OCI-LY7 (cell line): ENCODE measurements around the gene PAX3. TPM values are rescaled to one million over a fixed set of nuclear protein-coding genes. Genes with fewer than 3 reads are reported as not detected.

ENCODE experiments used
- BruUV-seq: library from RNA; stranded (reverse); fragments of 400-500 nt; replicated peaks from 2 replicates; lab custom pipeline; 2021; lab: Mats Ljungman, UMichigan
- CTCF ChIA-PET: fragments of 300-600 bp; sonication (Branson Sonifier 250); formaldehyde crosslinking; loops from one replicate; lab custom pipeline; 2022; ENCODE audit warnings: antibody characterized with exemption; ENCODE audit not compliant: unreplicated experiment; lab: Charles Lee
- POLR2A ChIA-PET: fragments of 300-600 bp; sonication (Branson Sonifier 250); formaldehyde crosslinking; loops from one replicate; lab custom pipeline; 2022; ENCODE audit warnings: antibody characterized with exemption; lab: Charles Lee
- DNase-seq: peaks from one replicate; pipeline ENCODE4 v3.0.0-alpha.2; 2015; ENCODE audit warnings: low spot score
- H2AFZ ChIP-seq: fragments of 200-600 bp; sonication (generic), shearing (Covaris generic); 2 replicates; pipeline ENCODE4 v1.6.1; 2014; ENCODE audit warnings: mild to moderate bottlenecking, antibody characterized with exemption, low read length, moderate library complexity
- H3K27ac ChIP-seq: fragments of 200-600 bp; sonication (generic); 2 replicates; pipeline ENCODE4 v1.5.1; 2014; ENCODE audit warnings: mixed run types, low read depth, mild to moderate bottlenecking, moderate library complexity, low read length, inconsistent platforms; ENCODE audit not compliant: poor library complexity, severe bottlenecking
- H3K36me3 ChIP-seq: fragments of 200-600 bp; sonication (generic); 2 replicates; pipeline ENCODE4 v1.6.1; 2014; ENCODE audit warnings: mild to moderate bottlenecking, antibody characterized with exemption, low read length, moderate library complexity, mixed read lengths; ENCODE audit not compliant: insufficient read depth
- H3K4me1 ChIP-seq: fragments of 200-600 bp; sonication (generic); 2 replicates; pipeline ENCODE4 v1.5.1; 2014; ENCODE audit warnings: mild to moderate bottlenecking, low read length; ENCODE audit not compliant: insufficient read depth, poor library complexity, severe bottlenecking
- H3K4me2 ChIP-seq: fragments of 200-600 bp; sonication (generic); 2 replicates; pipeline ENCODE4 v1.6.1; 2014; ENCODE audit warnings: mild to moderate bottlenecking, low read length
- H3K4me3 ChIP-seq: fragments of 200-600 bp; sonication (generic); 2 replicates; pipeline ENCODE4 v1.5.1; 2014; ENCODE audit warnings: mild to moderate bottlenecking, low read depth, low read length; ENCODE audit not compliant: poor library complexity, severe bottlenecking
- H3K79me2 ChIP-seq: fragments of 200-600 bp; sonication (generic); 2 replicates; pipeline ENCODE4 v1.6.1; 2016; ENCODE audit warnings: low read depth, mild to moderate bottlenecking, low read length, moderate library complexity, mixed read lengths; ENCODE audit not compliant: insufficient read depth
- H3K9me2 ChIP-seq: fragments of 200-600 bp; sonication (generic); 2 replicates; pipeline ENCODE4 v1.6.1; 2016; ENCODE audit warnings: mild to moderate bottlenecking, low read length, mixed read lengths; ENCODE audit not compliant: insufficient read depth
- H3K9me3 ChIP-seq: fragments of 200-600 bp; sonication (generic); 2 replicates; pipeline ENCODE4 v1.6.1; 2014; ENCODE audit warnings: mild to moderate bottlenecking, mixed run types, low read length, mixed read lengths
- H4K20me1 ChIP-seq: fragments of 200-600 bp; sonication (generic); 2 replicates; pipeline ENCODE4 v1.6.1; 2014; ENCODE audit warnings: mild to moderate bottlenecking, antibody characterized with exemption, low read length, moderate library complexity, mixed read lengths; ENCODE audit not compliant: insufficient read depth
- CTCF ChIP-seq: fragments of 200-600 bp; sonication (generic); conservative IDR thresholded peaks from 2 replicates; pipeline ENCODE4 v1.5.1; 2014; ENCODE audit warnings: mild to moderate bottlenecking, antibody characterized with exemption, low read length, moderate library complexity, mixed read lengths
- EZH2phosphoT487 ChIP-seq: fragments of 200-600 bp; sonication (generic); IDR thresholded peaks from 2 replicates; pipeline ENCODE4 v1.6.1; 2018; ENCODE audit warnings: low read depth, borderline replicate concordance, mild to moderate bottlenecking, mixed run types, antibody characterized with exemption, low read length, moderate library complexity, mixed read lengths
- intact Hi-C: fragments of 100-400 bp; cut with micrococcal nuclease; formaldehyde crosslinking; loops from one replicate; pipeline ENCODE4 v1.10.0; 2022; ENCODE audit not compliant: unreplicated experiment
- total RNA-seq, 2 experiments: library from RNA; depleted of rRNA in 1 of 2; stranded (reverse); fragments of >200 nt in 1 of 2; shearing (Covaris generic) in 1 of 2; gene quantifications; 2 replicates each; pipeline ENCODE4 v1.2.3, GENCODE V29; 2014 to 2022

The PAX3 gene
- total RNA-seq, 2 experiments from 2014 or later = not detected

- no peaks in the 10 kb centered on the region for H3K9me3 ChIP-seq
- intact Hi-C loops = no loop called here
- CTCF ChIA-PET = no interaction called here
- no peaks in the 10 kb centered on the region for H3K36me3 ChIP-seq
- no peaks in the 10 kb centered on the region for H3K79me2 ChIP-seq
- POLR2A ChIA-PET = interaction anchor here (0.5 to 0.6 kb wide), 2 partner anchors 11 to 16 kb away, joined by 3 read pairs; no protein-coding TSS in a partner anchor
- H2AFZ ChIP-seq = no peak overlapping the region
- H3K4me1 ChIP-seq = no peaks in the 10 kb centered on the region
- DNase-seq = no peak
- H3K27ac ChIP-seq = no peak overlapping the region
- H3K4me2 ChIP-seq = no peak overlapping the region
- TF ChIP-seq EZH2phosphoT487 (no peak), CTCF (no peak)
- H4K20me1 ChIP-seq = no peaks in the 10 kb centered on the region
- no TSS peak for BruUV-seq
- no peak overlapping the region for H3K4me3 ChIP-seq
- H3K9me2 ChIP-seq = no peaks in the 10 kb centered on the region
Measured at GRCh38 chr2:222281506-222281905, 17.3 kb downstream of the PAX3 start.

GRCh38 chr2:222280795-222281194 lies 18.0 kb downstream of the PAX3 start:
- DNase-seq = no peak
- Histone ChIP-seq H3K36me3 (no peaks in the 10 kb centered on the region), H3K9me3 (no peaks in the 10 kb centered on the region), H3K79me2 (no peaks in the 10 kb centered on the region), H3K4me1 (no peaks in the 10 kb centered on the region), H3K27ac (no peak overlapping the region), H3K4me2 (no peak overlapping the region), H2AFZ (no peak overlapping the region), H4K20me1 (no peaks in the 10 kb centered on the region), H3K9me2 (no peaks in the 10 kb centered on the region), H3K4me3 (no peak overlapping the region)
- BruUV-seq = no TSS peak
- TF ChIP-seq CTCF (no peak), EZH2phosphoT487 (no peak)
- ChIA-PET POLR2A (no interaction called here), CTCF (no interaction called here)
- intact Hi-C loops = no loop called here

- Histone ChIP-seq H2AFZ (no peak overlapping the region), H3K36me3 (no peaks in the 10 kb centered on the region), H3K9me2 (no peaks in the 10 kb centered on the region), H3K9me3 (no peaks in the 10 kb centered on the region), H3K4me2 (no peak overlapping the region), H3K4me3 (no peak overlapping the region), H3K4me1 (no peaks in the 10 kb centered on the region), H4K20me1 (no peaks in the 10 kb centered on the region), H3K27ac (no peak overlapping the region), H3K79me2 (no peaks in the 10 kb centered on the region)
- CTCF ChIA-PET = no interaction called here
- TF ChIP-seq EZH2phosphoT487 (no peak), CTCF (no peak)
- BruUV-seq = no TSS peak
- POLR2A ChIA-PET = interaction anchor here (0.7 kb wide), 1 partner anchor 1018 kb away, joined by 3 read pairs; no protein-coding TSS in a partner anchor
- no peak for DNase-seq
- intact Hi-C loops = no loop called here
Measured at GRCh38 chr2:222272446-222273015, 26.3 kb downstream of the PAX3 start.
